Measurements from ENCODE around the gene CRADD.

The CRADD gene

DNA sequence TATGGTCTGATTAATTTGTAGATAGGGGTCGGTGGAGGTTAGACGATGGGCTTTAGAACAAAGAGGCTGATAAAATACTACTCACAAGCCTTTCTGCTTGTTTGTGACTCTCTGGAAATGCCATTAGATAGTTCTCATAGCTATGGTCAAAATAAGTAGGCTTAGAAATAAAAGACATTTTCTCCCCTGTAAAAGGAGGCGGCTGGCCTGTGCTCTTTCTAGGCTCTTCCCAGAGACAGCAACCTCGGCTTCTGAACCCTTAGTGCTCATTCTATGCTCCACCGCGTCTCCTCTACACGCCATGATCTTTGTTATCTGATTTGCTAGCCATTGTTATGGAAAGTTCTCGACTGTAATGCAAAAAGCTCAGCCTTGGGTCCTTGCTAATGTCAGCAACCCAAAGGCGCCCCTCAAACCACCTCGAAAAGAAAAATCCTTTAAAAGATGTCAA is 64.5 kb downstream of the CRADD start:
- peak overlapping the region; percentile 30 for H3K9ac ChIP-seq (ENCODE audit: low read depth, low read length)

DNA sequence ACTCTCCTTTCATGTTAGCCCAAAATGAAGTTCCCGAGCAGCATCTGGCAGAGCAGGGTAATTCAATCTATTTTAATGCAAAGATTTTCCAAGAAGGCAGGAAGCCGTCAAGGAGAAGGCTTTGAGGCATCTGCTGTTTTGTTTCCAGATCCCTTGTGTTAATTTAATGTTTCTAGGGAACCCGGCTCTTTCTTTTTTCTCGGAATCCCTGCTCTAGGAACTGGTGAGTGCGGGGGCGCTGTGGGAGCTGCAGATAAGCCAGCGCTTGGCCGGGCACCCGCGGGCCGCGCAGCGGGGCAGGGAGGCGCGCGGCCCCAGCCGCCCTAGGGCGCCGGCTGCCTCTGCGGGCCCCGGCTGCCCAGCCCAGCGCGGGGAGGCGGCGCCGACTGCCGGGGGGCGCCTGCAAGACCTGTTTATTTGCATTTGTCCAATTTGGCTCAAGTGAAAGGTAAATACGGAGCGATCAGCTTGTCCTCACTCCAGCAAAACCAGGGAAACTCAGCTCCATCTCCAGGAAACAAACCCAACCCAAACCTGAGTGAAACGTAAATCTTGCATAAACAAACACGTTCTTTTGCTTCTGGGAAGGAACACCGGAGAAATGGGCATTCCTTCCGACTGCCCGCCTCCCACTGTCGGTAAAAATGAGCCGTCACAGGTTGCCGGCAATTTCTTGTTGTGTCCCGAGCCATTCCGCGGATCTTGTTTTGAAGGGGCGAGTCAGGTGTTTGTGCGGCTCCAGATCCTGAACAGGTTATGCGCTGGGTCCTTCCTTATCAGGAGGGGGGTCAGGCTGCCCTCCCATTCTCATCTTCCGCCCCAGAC is 65.1 kb downstream of the CRADD start:
- Histone ChIP-seq H3K36me3 (ENCODE audit: control insufficient read depth, insufficient read depth, low read length) (no peaks in the 10 kb centered on the region), H3K9ac (ENCODE audit: low read depth, low read length) (peak overlapping the region; percentile 29), H3K4me1 (ENCODE audit: control insufficient read depth, insufficient read depth, low read length) (peaks cover 14% of the 10 kb centered on the region), H3K4me3 (ENCODE audit: low read depth, low read length) (peak overlapping the region; percentile 63), H3K9me3 (ENCODE audit: control insufficient read depth, insufficient read depth, low read length) (no peaks in the 10 kb centered on the region), H3K27me3 (ENCODE audit: control insufficient read depth, insufficient read depth, low read length) (no peaks in the 10 kb centered on the region)

More for the DNA sequence above, 64.5 kb downstream of the CRADD start:
- peaks cover 14% of the 10 kb centered on the region for H3K4me1 ChIP-seq (ENCODE audit: control insufficient read depth, insufficient read depth, low read length)
- H3K9me3 ChIP-seq (ENCODE audit: control insufficient read depth, insufficient read depth, low read length), result no peaks in the 10 kb centered on the region
- H3K36me3 ChIP-seq (ENCODE audit: control insufficient read depth, insufficient read depth, low read length), result no peaks in the 10 kb centered on the region
- H3K27me3 ChIP-seq (ENCODE audit: control insufficient read depth, insufficient read depth, low read length), result no peaks in the 10 kb centered on the region
- peak overlapping the region; percentile 52 for H3K4me3 ChIP-seq (ENCODE audit: low read depth, low read length)

DNA sequence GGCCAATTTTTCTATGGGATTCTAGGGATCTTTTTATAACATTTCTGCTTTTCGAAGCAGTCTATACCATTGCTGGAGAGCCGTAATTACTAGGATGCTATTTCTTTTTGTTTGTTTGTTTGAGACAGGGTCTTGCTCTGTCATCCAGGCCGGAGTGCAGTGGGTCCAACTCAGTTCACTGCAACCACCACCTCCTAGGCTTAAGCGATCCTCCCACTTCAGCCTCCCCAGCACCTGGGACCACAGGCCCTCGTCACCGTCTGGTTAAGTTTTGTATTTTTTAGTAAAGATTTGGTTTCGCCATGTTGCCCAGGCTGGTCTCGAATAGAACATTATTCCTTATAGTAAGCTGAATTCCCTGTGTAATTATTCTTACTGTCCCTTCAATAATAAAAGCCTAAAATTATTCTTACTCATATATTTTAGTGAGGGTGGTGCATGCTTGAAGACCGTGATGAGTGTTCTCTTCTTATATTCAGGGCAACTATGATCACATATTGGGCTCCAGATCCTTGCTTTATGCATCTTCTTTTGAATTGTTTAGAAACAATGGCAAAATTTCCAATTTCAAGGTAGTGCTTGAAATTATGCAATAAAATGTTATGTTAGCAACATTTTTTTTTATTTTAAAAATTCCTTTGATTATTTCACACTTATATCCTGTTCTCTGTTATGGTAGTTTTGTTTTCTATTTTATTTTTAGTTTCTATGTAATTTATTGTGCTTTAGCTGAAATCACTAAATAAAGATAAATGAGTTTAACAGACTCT is 66.2 kb downstream of the CRADD start:
- Histone ChIP-seq H3K36me3 (ENCODE audit: control insufficient read depth, insufficient read depth, low read length) (no peaks in the 10 kb centered on the region), H3K9ac (ENCODE audit: low read depth, low read length) (no peak overlapping the region)

DNA sequence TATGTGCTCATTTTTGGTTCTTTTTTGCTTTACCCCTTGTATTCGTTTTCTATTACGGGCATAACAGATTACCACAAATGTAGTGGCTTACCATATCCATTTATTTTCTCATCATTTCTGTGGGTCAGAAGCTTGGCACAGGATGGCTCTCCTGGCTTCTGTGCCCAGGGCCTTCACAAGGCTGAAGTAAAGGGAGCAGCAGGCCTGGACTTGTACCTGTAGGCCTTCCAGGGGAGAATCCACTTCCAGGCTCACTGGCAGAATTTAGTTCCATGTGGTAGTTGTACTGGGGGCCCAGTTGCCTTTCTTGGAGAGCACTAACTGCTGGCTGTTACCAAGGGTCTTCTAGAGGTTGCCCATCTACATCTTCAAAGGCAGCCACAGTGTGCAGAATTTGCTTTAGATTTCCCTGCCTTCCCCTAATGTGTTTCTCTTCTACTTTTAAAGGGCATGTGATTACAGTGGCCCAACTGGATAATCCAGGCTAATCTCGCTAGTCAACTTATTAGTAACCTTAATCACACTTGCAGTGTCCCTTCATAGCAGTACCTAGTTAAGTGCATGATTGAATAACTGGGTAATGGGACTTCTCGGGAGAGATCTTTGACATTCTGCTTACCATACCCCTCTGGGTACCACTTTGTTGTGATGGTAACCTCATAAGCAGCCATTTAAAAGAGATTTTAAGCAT is 67.0 kb downstream of the CRADD start:
- no peaks in the 10 kb centered on the region for H3K36me3 ChIP-seq (ENCODE audit: control insufficient read depth, insufficient read depth, low read length)
- H3K9ac ChIP-seq (ENCODE audit: low read depth, low read length), result no peak overlapping the region
- no peak overlapping the region for H3K4me3 ChIP-seq (ENCODE audit: low read depth, low read length)
- H3K4me1 ChIP-seq (ENCODE audit: control insufficient read depth, insufficient read depth, low read length), result peaks cover 14% of the 10 kb centered on the region
- H3K27me3 ChIP-seq (ENCODE audit: control insufficient read depth, insufficient read depth, low read length), result no peaks in the 10 kb centered on the region
- no peaks in the 10 kb centered on the region for H3K9me3 ChIP-seq (ENCODE audit: control insufficient read depth, insufficient read depth, low read length)

More for the DNA sequence above, 66.2 kb downstream of the CRADD start:
- peaks cover 14% of the 10 kb centered on the region for H3K4me1 ChIP-seq (ENCODE audit: control insufficient read depth, insufficient read depth, low read length)
- no peaks in the 10 kb centered on the region for H3K27me3 ChIP-seq (ENCODE audit: control insufficient read depth, insufficient read depth, low read length)
- H3K9me3 ChIP-seq (ENCODE audit: control insufficient read depth, insufficient read depth, low read length), result no peaks in the 10 kb centered on the region
- peak overlapping the region; percentile 63 for H3K4me3 ChIP-seq (ENCODE audit: low read depth, low read length)

DNA sequence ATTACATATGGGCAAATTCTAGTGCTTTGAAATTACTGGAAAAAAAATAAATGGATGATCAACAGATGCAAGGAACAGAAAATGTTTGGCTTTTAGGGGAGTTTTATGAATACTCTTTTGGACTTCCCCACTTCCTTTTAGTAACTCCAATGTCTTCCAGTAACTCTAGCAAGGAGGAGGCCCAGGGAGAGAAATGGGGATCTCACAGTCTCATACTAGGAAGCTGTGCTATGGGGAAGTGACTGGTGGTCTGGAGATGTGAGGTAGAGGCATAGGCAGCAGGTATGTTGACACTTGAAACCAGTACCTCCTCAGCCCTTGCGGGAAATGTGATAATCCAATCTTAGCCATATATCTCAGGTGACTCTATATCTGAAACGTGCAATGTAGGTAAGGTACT is 68.1 kb downstream of the CRADD start:
- Histone ChIP-seq H3K4me3 (ENCODE audit: low read depth, low read length) (no peak overlapping the region), H3K36me3 (ENCODE audit: control insufficient read depth, insufficient read depth, low read length) (no peaks in the 10 kb centered on the region), H3K9me3 (ENCODE audit: control insufficient read depth, insufficient read depth, low read length) (no peaks in the 10 kb centered on the region), H3K4me1 (ENCODE audit: control insufficient read depth, insufficient read depth, low read length) (peaks cover 14% of the 10 kb centered on the region), H3K9ac (ENCODE audit: low read depth, low read length) (no peak overlapping the region), H3K27me3 (ENCODE audit: control insufficient read depth, insufficient read depth, low read length) (no peaks in the 10 kb centered on the region)

DNA sequence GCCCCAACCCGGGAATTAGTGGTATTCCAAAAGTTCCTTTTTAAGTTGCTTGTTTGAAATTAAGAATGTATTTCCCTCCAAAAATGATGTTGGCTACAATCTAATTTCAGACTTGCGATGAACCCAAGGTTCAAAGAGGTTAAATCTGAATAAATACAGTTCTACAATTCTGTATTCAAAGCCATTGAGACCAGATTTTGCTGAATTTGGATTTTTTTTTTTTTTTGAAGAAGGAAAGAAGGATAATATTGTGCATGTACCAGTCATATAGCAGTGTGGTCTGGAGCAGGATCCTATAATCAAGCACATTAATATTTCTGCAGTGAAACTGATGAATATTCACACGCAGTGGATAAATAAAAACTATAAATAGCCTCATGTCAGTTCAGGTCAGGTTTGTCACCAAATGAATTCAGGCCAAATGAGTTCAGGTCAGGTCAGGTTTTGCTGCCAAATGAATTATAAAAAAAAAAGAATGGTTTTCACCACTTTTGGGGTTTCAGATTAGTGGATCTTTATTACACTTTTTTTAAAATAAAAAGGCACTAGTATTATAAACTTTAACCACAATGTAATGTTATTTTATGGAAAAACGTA is 69.5 kb downstream of the CRADD start:
- Histone ChIP-seq H3K9ac (ENCODE audit: low read depth, low read length) (no peak overlapping the region), H3K4me3 (ENCODE audit: low read depth, low read length) (no peak overlapping the region), H3K4me1 (ENCODE audit: control insufficient read depth, insufficient read depth, low read length) (peaks cover 6% of the 10 kb centered on the region), H3K36me3 (ENCODE audit: control insufficient read depth, insufficient read depth, low read length) (no peaks in the 10 kb centered on the region), H3K9me3 (ENCODE audit: control insufficient read depth, insufficient read depth, low read length) (no peaks in the 10 kb centered on the region), H3K27me3 (ENCODE audit: control insufficient read depth, insufficient read depth, low read length) (no peaks in the 10 kb centered on the region)

DNA sequence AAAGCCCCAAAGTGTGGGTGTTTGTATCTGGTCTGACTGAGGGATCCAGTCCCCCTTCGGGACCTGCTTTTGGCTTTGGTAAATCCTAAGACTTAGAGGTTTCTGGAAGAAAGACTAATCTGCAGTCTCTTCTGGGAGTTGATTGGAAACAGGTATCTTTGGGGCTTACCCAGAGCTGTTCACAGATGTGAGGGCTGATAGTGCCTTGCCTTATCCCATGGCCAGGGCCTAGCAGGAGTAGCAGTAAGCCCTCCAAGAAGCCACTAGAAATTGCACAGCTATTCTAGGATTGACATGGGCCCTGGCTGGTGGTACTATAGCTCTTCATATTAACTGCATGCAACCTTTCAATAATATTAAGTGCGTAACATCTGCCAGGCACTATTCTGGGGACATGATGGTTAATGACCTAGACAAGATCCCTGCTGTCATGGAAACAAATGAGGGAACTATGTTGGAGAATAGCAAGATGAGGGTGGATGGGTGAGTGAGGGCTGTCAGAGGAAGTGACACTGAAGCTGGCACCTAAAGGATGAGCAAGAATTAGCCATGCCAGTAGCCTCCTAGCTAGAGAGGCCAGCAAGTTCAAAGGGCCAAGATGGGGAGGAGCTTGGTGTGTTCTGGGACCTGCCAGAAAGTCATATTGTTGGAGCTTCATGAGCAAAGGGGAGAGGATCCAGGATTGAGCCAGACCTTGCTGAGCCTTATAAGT is 71.7 kb downstream of the CRADD start:
- no peaks in the 10 kb centered on the region for H3K4me1 ChIP-seq (ENCODE audit: control insufficient read depth, insufficient read depth, low read length)
- no peak overlapping the region for H3K9ac ChIP-seq (ENCODE audit: low read depth, low read length)
- no peak overlapping the region for H3K4me3 ChIP-seq (ENCODE audit: low read depth, low read length)

DNA sequence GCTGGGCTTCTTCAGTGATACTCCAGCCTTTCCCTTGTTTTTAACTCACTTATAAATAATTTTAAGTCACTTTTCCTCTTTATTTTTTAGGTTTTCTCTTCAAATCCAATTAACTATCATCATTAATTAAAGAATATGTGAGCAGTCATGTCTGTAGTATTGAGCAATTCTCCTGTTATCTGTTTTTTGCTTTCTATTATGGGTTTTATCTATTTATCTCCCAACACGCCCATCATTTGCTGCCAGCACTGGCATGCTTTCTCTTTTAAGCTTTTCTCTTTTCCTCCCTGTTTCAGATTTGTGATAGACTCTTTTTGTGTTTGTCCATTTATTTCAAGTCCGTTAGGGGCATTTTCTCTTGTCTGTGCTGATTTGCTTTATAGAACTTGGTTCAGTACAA is 72.3 kb downstream of the CRADD start:
- Histone ChIP-seq H3K27me3 (ENCODE audit: control insufficient read depth, insufficient read depth, low read length) (no peaks in the 10 kb centered on the region), H3K4me1 (ENCODE audit: control insufficient read depth, insufficient read depth, low read length) (no peaks in the 10 kb centered on the region), H3K4me3 (ENCODE audit: low read depth, low read length) (no peak overlapping the region), H3K9me3 (ENCODE audit: control insufficient read depth, insufficient read depth, low read length) (peaks cover 15% of the 10 kb centered on the region), H3K9ac (ENCODE audit: low read depth, low read length) (no peak overlapping the region), H3K36me3 (ENCODE audit: control insufficient read depth, insufficient read depth, low read length) (no peaks in the 10 kb centered on the region)

More for the DNA sequence above, 71.7 kb downstream of the CRADD start:
- no peaks in the 10 kb centered on the region for H3K36me3 ChIP-seq (ENCODE audit: control insufficient read depth, insufficient read depth, low read length)
- H3K27me3 ChIP-seq (ENCODE audit: control insufficient read depth, insufficient read depth, low read length), result no peaks in the 10 kb centered on the region
- peaks cover 9% of the 10 kb centered on the region for H3K9me3 ChIP-seq (ENCODE audit: control insufficient read depth, insufficient read depth, low read length)

DNA sequence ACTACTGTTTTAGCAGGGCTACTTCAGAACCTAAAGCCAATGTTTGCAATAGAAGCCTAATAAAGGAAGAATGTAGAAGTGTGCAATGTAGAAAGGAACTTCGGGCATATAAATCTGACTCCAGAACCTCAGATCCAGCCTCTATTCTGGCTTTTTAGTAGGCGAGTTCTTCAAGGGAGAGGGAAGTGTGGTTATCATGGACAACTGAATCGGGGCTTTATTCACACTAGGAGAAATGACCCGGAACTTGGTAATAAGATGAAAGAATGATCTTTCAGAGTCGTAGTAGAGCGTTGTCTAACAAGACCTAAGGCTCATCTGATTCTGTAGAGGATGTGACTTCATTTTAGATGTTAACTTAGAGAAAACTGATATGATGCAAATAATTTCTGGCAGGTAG is 72.9 kb downstream of the CRADD start:
- no peak overlapping the region for H3K4me3 ChIP-seq (ENCODE audit: low read depth, low read length)
- peaks cover 17% of the 10 kb centered on the region for H3K9me3 ChIP-seq (ENCODE audit: control insufficient read depth, insufficient read depth, low read length)
- no peaks in the 10 kb centered on the region for H3K27me3 ChIP-seq (ENCODE audit: control insufficient read depth, insufficient read depth, low read length)
- H3K9ac ChIP-seq (ENCODE audit: low read depth, low read length), result no peak overlapping the region
- no peaks in the 10 kb centered on the region for H3K36me3 ChIP-seq (ENCODE audit: control insufficient read depth, insufficient read depth, low read length)
- H3K4me1 ChIP-seq (ENCODE audit: control insufficient read depth, insufficient read depth, low read length), result no peaks in the 10 kb centered on the region

DNA sequence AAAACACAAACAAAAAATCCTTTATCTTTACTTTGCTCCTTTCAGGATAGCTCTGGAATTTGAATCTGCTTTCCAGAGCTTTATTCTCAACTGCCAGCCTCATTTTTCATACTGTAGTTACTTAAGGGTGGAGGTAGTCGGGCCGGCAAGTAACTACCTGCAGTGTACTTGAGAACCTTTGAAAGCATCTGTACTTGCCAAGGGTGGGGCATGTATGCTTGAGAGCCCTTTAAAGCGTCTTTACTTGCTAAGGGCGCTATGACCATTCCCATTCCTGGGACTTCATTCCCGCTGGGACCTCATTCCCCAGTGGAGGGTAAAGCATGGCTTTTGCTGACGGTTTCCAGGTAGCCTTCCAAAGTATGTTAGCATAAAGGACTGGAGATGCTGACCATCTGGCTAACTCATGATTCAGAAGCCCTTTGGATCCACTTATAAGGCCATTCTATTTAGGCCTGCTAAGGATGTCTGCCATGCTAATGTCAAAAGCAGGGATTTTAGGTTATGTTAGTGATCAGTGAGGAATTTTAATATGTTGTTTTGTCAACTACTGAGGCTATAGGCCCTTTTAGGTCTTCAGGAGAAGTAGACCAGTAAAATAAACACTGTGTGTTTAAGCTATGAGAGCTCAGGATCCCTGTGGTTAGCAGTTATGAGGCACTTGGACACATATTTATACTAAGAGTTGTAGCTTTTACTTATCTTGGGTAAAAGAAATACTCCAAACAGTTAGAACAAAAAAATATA is 74.9 kb downstream of the CRADD start:
- Histone ChIP-seq H3K4me3 (ENCODE audit: low read depth, low read length) (no peak overlapping the region), H3K4me1 (ENCODE audit: control insufficient read depth, insufficient read depth, low read length) (no peaks in the 10 kb centered on the region), H3K9me3 (ENCODE audit: control insufficient read depth, insufficient read depth, low read length) (peaks cover 21% of the 10 kb centered on the region)

More for the DNA sequence above, 74.9 kb downstream of the CRADD start:
- H3K27me3 ChIP-seq (ENCODE audit: control insufficient read depth, insufficient read depth, low read length), result no peaks in the 10 kb centered on the region
- H3K9ac ChIP-seq (ENCODE audit: low read depth, low read length), result no peak overlapping the region
- no peaks in the 10 kb centered on the region for H3K36me3 ChIP-seq (ENCODE audit: control insufficient read depth, insufficient read depth, low read length)
